GM12892 (cell line): ENCODE data around the gene USP17L29. TPM values are rescaled to one million over a fixed set of nuclear protein-coding genes. Genes with fewer than 3 reads are reported as not detected.
"Not testable (repeated sequence)": the region's sequence is repeated elsewhere in the genome, so short reads cannot be mapped to it uniquely, and the experiment has no call there.

Experiments
- DNase-seq: peaks from one replicate; pipeline ENCODE4 v3.0.0; 2011; ENCODE audit not compliant: insufficient read length
- FAIRE-seq: peaks from 2 replicates; lab custom pipeline; 2011; peaks lifted over from hg19 to GRCh38; lab: Jason Lieb, UNC
- POLR2AphosphoS5 ChIP-seq: IDR thresholded peaks from 2 replicates; pipeline ENCODE4 v1.6.1; 2011; ENCODE audit warnings: low read depth, low read length, control low read depth
- TAF1 ChIP-seq: IDR thresholded peaks from 2 replicates; pipeline ENCODE4 v1.6.1; 2011; ENCODE audit warnings: low read depth, mild to moderate bottlenecking, control low read depth, low read length, borderline replicate concordance
- polyA plus RNA-seq: library from polyadenylated mRNA; unstranded; fragments of >200 nt; gene quantifications from one replicate; pipeline ENCODE4 v1.2.1, GENCODE V29; 2012; ENCODE audit warnings: missing spikeins, inconsistent platforms; ENCODE audit not compliant: missing spikeins

The USP17L29 gene
- not detected for polyA plus RNA-seq

GRCh38 chr4:9353338-9353737 is at the start of gene USP17L29:
Gene USP17L29 (plus strand): TSS chr4:9353638. CDS start chr4:9353638, 0 bp downstream.
- FAIRE-seq, DNase-seq: not testable (repeated sequence)

GRCh38 chr4:9324191-9324590 is 29.2 kb upstream of the USP17L29 start:
- FAIRE-seq, DNase-seq: not testable (repeated sequence)

GRCh38 chr4:9324865-9325264 is 28.6 kb upstream of the USP17L29 start, which contains the start of gene USP17L24:
Gene USP17L24 (plus strand): TSS chr4:9325165. CDS start chr4:9325165, 0 bp downstream.
- DNase-seq, FAIRE-seq: not testable (repeated sequence)

- FAIRE-seq = not testable (repeated sequence)
Observed at GRCh38 chr4:9329611-9330010, 23.8 kb upstream of the USP17L29 start, which contains the start of gene USP17L25. Gene USP17L25 (plus strand): TSS chr4:9329911. CDS start chr4:9329911, 0 bp downstream.

GRCh38 chr4:9334358-9334757 is 19.1 kb upstream of the USP17L29 start, which contains the start of gene USP17L26:
Gene USP17L26 (plus strand): TSS chr4:9334658. CDS start chr4:9334658, 0 bp downstream.
- FAIRE-seq, DNase-seq: not testable (repeated sequence)

More at GRCh38 chr4:9329611-9330010, 23.8 kb upstream of the USP17L29 start, which contains the start of gene USP17L25:
- not testable (repeated sequence) for DNase-seq

- not testable (repeated sequence) for DNase-seq, FAIRE-seq
Observed at GRCh38 chr4:9339103-9339502, 14.3 kb upstream of the USP17L29 start, which contains the start of gene USP17L5. Gene USP17L5 (plus strand): TSS chr4:9339403. CDS start chr4:9339403, 0 bp downstream.

- not testable (repeated sequence) for FAIRE-seq, DNase-seq
Observed at GRCh38 chr4:9343848-9344247, 9.6 kb upstream of the USP17L29 start, which contains the start of gene USP17L27. Gene USP17L27 (plus strand): TSS chr4:9344148. CDS start chr4:9344148, 0 bp downstream.

- DNase-seq, FAIRE-seq: not testable (repeated sequence)
Observed at GRCh38 chr4:9348593-9348992, 4.8 kb upstream of the USP17L29 start, which contains the start of gene USP17L28. Gene USP17L28 (plus strand): TSS chr4:9348893. CDS start chr4:9348893, 0 bp downstream.

GRCh38 chr4:9350866-9351265 is 2.6 kb upstream of the USP17L29 start:
- not testable (repeated sequence) for FAIRE-seq, DNase-seq

GRCh38 chr4:9362829-9363228 is 9.4 kb downstream of the USP17L29 start, which contains the start of gene USP17L30:
Gene USP17L30 (plus strand): TSS chr4:9363129. CDS start chr4:9363129, 0 bp downstream.
- FAIRE-seq = not testable (repeated sequence)

GRCh38 chr4:9379881-9380280 is 26.4 kb downstream of the USP17L29 start:
- FAIRE-seq = not testable (repeated sequence)

More at GRCh38 chr4:9362829-9363228, 9.4 kb downstream of the USP17L29 start, which contains the start of gene USP17L30:
- not testable (repeated sequence) for DNase-seq

GRCh38 chr4:9381012-9381534 is 27.6 kb downstream of the USP17L29 start:
- DNase-seq = not testable (repeated sequence)
- peak; percentile 74 for FAIRE-seq

More at GRCh38 chr4:9379881-9380280, 26.4 kb downstream of the USP17L29 start:
- DNase-seq = not testable (repeated sequence)

- TF ChIP-seq POLR2AphosphoS5 = no peak
- TF ChIP-seq TAF1 = no peak
- DNase-seq (no peak), FAIRE-seq (no peak)
Observed at GRCh38 chr4:9384126-9384525, 30.7 kb downstream of the USP17L29 start.

- not testable (repeated sequence) for FAIRE-seq
Observed at GRCh38 chr4:9389001-9389400, 35.6 kb downstream of the USP17L29 start.

More at GRCh38 chr4:9389001-9389400, 35.6 kb downstream of the USP17L29 start:
- DNase-seq = not testable (repeated sequence)
